ENCODE results near the gene FNDC3B. TPM values are rescaled to one million over a fixed set of nuclear protein-coding genes. Genes with fewer than 3 reads are reported as not detected.

Gene FNDC3B
- total and polyA plus RNA-seq, 2 of the 8 experiments (the other 6 are each of a cell fraction or from before 2014, with no cell fraction given) = 14.1 to 44.4 TPM

- Histone ChIP-seq H3K4ac (replicated peaks; ENCODE audit: insufficient read length, low read depth, low read length) (no peak overlapping the region), H3K79me2 (ENCODE audit: control insufficient read depth in 1 of 2, insufficient read depth in 2 of 2, low read length in 2 of 2) (no peaks in the 10 kb centered on the region), H3K27ac (ENCODE audit: low read depth, low read length) (no peak overlapping the region), H3K4me3 (ENCODE audit: extremely low read depth in 1 of 4, insufficient read depth in 2 of 4, low read depth in 3 of 4, low read length in 4 of 4) (no peak overlapping the region), H3K18ac (ENCODE audit: extremely low read depth, low read length) (no peak overlapping the region), H2AFZ (ENCODE audit: low read length) (no peak overlapping the region), H3K79me1 (ENCODE audit: low read depth, low read length) (no peaks in the 10 kb centered on the region), H2BK5ac (ENCODE audit: low read depth, low read length) (no peak overlapping the region), H2BK15ac (ENCODE audit: low read length) (no peak overlapping the region), H3K4me1 (replicated peaks in 1 of 4; ENCODE audit: control insufficient read depth in 3 of 4, insufficient read depth in 4 of 4, low read length in 3 of 4) (no peaks in the 10 kb centered on the region), H3K56ac (replicated peaks; ENCODE audit: insufficient read length, low read depth, low read length) (no peak overlapping the region), H3K36me3 (ENCODE audit: control insufficient read depth in 2 of 4, insufficient read depth in 4 of 4, low read length in 3 of 4) (peaks cover 0 to 18% (median 6%) of the 10 kb centered on the region in 4 experiments; a peak in 6 of 8 replicates), H4K20me1 (replicated peaks in 1 of 2; ENCODE audit: control insufficient read depth in 1 of 2, insufficient read depth in 2 of 2, low read length in 2 of 2) (no peaks in the 10 kb centered on the region), H3K14ac (ENCODE audit: insufficient read length) (no peak overlapping the region), H3K4me2 (ENCODE audit: insufficient read depth in 1 of 2, low read depth in 2 of 2, low read length in 2 of 2) (no peak overlapping the region), H3K23me2 (ENCODE audit: low read depth, low read length) (no peaks in the 10 kb centered on the region), H3K9ac (replicated peaks in 1 of 4; ENCODE audit: extremely low read depth in 1 of 4, low read depth in 3 of 4, low read length in 3 of 4) (no peak overlapping the region), H3K23ac (ENCODE audit: insufficient read length) (no peak overlapping the region), H3K27me3 (replicated peaks in 1 of 4; ENCODE audit: control insufficient read depth in 3 of 4, extremely low read depth in 1 of 4, insufficient read depth in 3 of 4, low read length in 3 of 4) (no peaks in the 10 kb centered on the region), H4K5ac (ENCODE audit: insufficient read length, low read depth, low read length) (no peak overlapping the region), H4K91ac (replicated peaks; ENCODE audit: insufficient read length, low read length) (no peak overlapping the region), H2AK5ac (ENCODE audit: low read depth, low read length) (no peak overlapping the region), H2BK12ac (ENCODE audit: low read depth, low read length) (no peak overlapping the region), H2BK120ac (replicated peaks; ENCODE audit: low read depth, low read length) (no peak overlapping the region), H3K9me3 (ENCODE audit: insufficient read depth in 2 of 2, low read depth in 1 of 2, low read length in 1 of 2) (peaks cover 0 to 4% of the 10 kb centered on the region in 2 experiments; a peak in 1 of 4 replicates), H2BK20ac (ENCODE audit: low read length) (no peak overlapping the region), H4K8ac (ENCODE audit: extremely low read depth, insufficient read depth, low read length) (no peak overlapping the region)
- FAIRE-seq (no peak), DNase-seq (ENCODE audit: low read depth in 1 of 2, low spot score in 2 of 2) (no peak)
- TF ChIP-seq KDM5A (IDR thresholded peaks at IDR 0.05; ENCODE audit: low read length) = no peak
- no peak for TF ChIP-seq EGR1 (IDR thresholded peaks at IDR 0.05; ENCODE audit: borderline replicate concordance, low read depth, low read length)
- peak; percentile 6 to 28; a peak in 3 of 4 replicates for TF ChIP-seq RAD21 (IDR thresholded peaks at IDR 0.05 in 1 of 2, conservative IDR thresholded peaks at IDR 0.05 in 1 of 2; ENCODE audit: low read depth in 2 of 2, low read length in 2 of 2)
- TF ChIP-seq BACH1 (IDR thresholded peaks at IDR 0.05; ENCODE audit: low read length) = no peak
- no peak for TF ChIP-seq CHD2 (IDR thresholded peaks at IDR 0.05; ENCODE audit: low read length)
- WGBS, 2 experiments (ENCODE audit: extremely low coverage in 1 of 2, insufficient coverage in 1 of 2, insufficient read length in 1 of 2, insufficient replicate concordance in 2 of 2, low coverage in 1 of 2, low lambda C conversion rate in 2 of 2, missing lambda C conversion rate in 1 of 2) = 85% methylated on average over 1 of the region's 1 CpG; no CpG with 5 or more reads in 1 of the 2 experiments
- POLR2A ChIA-PET (ENCODE audit: partially characterized antibody) = no interaction called here
- CTCF ChIA-PET (ENCODE audit: partially characterized antibody) = interaction anchor here (1.5 to 1.6 kb wide), 2 partner anchors 11 to 18 kb away, joined by 4 to 5 read pairs; no protein-coding TSS in a partner anchor
Measured at GRCh38 chr3:172359231-172359630, 319.9 kb downstream of the FNDC3B start.
